ENCODE data around the gene DHCR24. TPM values are rescaled to one million over a fixed set of nuclear protein-coding genes. Genes with fewer than 3 reads are reported as not detected.

DHCR24 gene
- total and polyA plus RNA-seq, 2 of the 13 experiments (the other 11 are each of a cell fraction or from before 2014, with no cell fraction given): 374 to 448 TPM

GRCh38 chr1:54815086-54815876 is 71.7 kb downstream of the DHCR24 start:
- DNase-seq (ENCODE audit: low spot score) (no peak), ATAC-seq (no peak), FAIRE-seq (no peak)
- Histone ChIP-seq H3K36me3 (replicated peaks in 1 of 2; ENCODE audit: control insufficient read depth in 1 of 2, insufficient read depth in 2 of 2, low read length in 2 of 2) (no peaks in the 10 kb centered on the region), H2AFZ (ENCODE audit: low read length) (no peak overlapping the region), H3K9me3 (ENCODE audit: low read length) (no peaks in the 10 kb centered on the region), H3K4me3 (replicated peaks in 1 of 3; ENCODE audit: insufficient read depth in 1 of 3, low read depth in 2 of 3, low read length in 3 of 3) (no peak overlapping the region), H3K79me2 (ENCODE audit: insufficient read depth, low read length) (no peaks in the 10 kb centered on the region), H3K27ac (ENCODE audit: extremely low read length, insufficient read depth, low read length) (no peak overlapping the region), H3K4me2 (ENCODE audit: low read depth, low read length) (no peak overlapping the region), H3K4me1 (ENCODE audit: insufficient read depth, low read length) (peaks cover 23% of the 10 kb centered on the region), H4K20me1 (ENCODE audit: insufficient read depth, low read length) (no peaks in the 10 kb centered on the region), H3K27me3 (ENCODE audit: control insufficient read depth in 1 of 2, insufficient read depth in 2 of 2, low read length in 2 of 2) (peaks cover 6 to 51% of the 10 kb centered on the region in 2 experiments; a peak in 4 of 5 replicates), H3K9ac (ENCODE audit: insufficient read depth, low read depth, low read length) (no peak overlapping the region)
- WGBS (ENCODE audit: low lambda C conversion rate): 57% methylated on average over 7 of the region's 7 CpGs
- intact Hi-C loops (cut with micrococcal nuclease; ENCODE audit: unreplicated experiment): no loop called here
- TF ChIP-seq TEAD3 (CRISPR knock-in tag; optimal IDR thresholded peaks at IDR 0.05; ENCODE audit: borderline replicate concordance) (no peak), THRA (CRISPR knock-in tag; IDR thresholded peaks at IDR 0.05; ENCODE audit: borderline replicate concordance) (no peak), ZNF589 (CRISPR knock-in tag; conservative IDR thresholded peaks at IDR 0.05) (no peak), TGIF2 (CRISPR knock-in tag; IDR thresholded peaks at IDR 0.05) (no peak), HDAC6 (IDR thresholded peaks at IDR 0.05; ENCODE audit: low read depth, low read length) (no peak), WIZ (CRISPR knock-in tag; IDR thresholded peaks at IDR 0.05) (no peak), ARNT (IDR thresholded peaks at IDR 0.05) (no peak), BRCA1 (CRISPR knock-in tag; IDR thresholded peaks at IDR 0.05) (no peak), MED1 (CRISPR knock-in tag; IDR thresholded peaks at IDR 0.05) (no peak), ADNP (CRISPR knock-in tag; IDR thresholded peaks at IDR 0.05) (no peak), LRRFIP1 (CRISPR knock-in tag; conservative IDR thresholded peaks at IDR 0.05) (no peak), GABPA (IDR thresholded peaks at IDR 0.05; ENCODE audit: low read depth, low read length) (no peak), GABPA (CRISPR knock-in tag; IDR thresholded peaks at IDR 0.05; ENCODE audit: low read depth) (no peak), CEBPZ (IDR thresholded peaks at IDR 0.05; ENCODE audit: low read length) (no peak), SP5 (CRISPR knock-in tag; IDR thresholded peaks at IDR 0.05; ENCODE audit: borderline replicate concordance, low read depth) (no peak), RORA (CRISPR knock-in tag; IDR thresholded peaks at IDR 0.05) (no peak)
- CTCF ChIA-PET (ENCODE audit: low intra/inter-chr PET ratio, low total read pairs): no interaction called here
- in situ Hi-C loops (cut with HindIII; ENCODE audit: extremely low pct_ligation_motif_present, low pct_unique_long_range_greater_than_20kb): loop anchor here (10.0 kb wide), 1 partner anchor 180 kb away; the partner anchor contains the start of gene BSND
- BruUV-seq (replicated peaks): no TSS peak
- POLR2A ChIA-PET: interaction anchor here (0.6 kb wide), 1 partner anchor 679 kb away, joined by 3 read pairs; no protein-coding TSS in a partner anchor

Measured in HepG2 (cell line).